ENCODE data around the gene RAPGEFL1. TPM values are rescaled to one million over a fixed set of nuclear protein-coding genes. Genes with fewer than 3 reads are reported as not detected.
A peak's percentile ranks its signal among the peaks of the same experiment; 100 is the strongest.

The RAPGEFL1 gene
- total RNA-seq, 1 experiment from 2014 or later = 23.6 TPM

- Histone ChIP-seq H2BK12ac (ENCODE audit: insufficient read length, low read depth, low read length) (no peak overlapping the region), H3K4ac (ENCODE audit: low read depth, low read length) (no peak overlapping the region), H3K14ac (ENCODE audit: insufficient read depth, low read length) (no peak overlapping the region), H4K91ac (ENCODE audit: insufficient read length, low read depth, low read length) (no peak overlapping the region), H3K79me2 (ENCODE audit: insufficient read depth, low read length) (no peaks in the 10 kb centered on the region), H2AK5ac (ENCODE audit: insufficient read length, low read length) (no peak overlapping the region), H3T11ph (ENCODE audit: low read length) (no peak overlapping the region), H4K5ac (ENCODE audit: insufficient read length, low read depth, low read length) (no peak overlapping the region), H4K20me1 (ENCODE audit: control insufficient read depth, insufficient read depth, insufficient read length) (peaks cover 3% of the 10 kb centered on the region), H3K27me3 (ENCODE audit: insufficient read depth, low read length) (no peaks in the 10 kb centered on the region), H2BK5ac (ENCODE audit: insufficient read length, low read length) (no peak overlapping the region), H3K23me2 (ENCODE audit: insufficient read length, low read depth, low read length, poor library complexity, severe bottlenecking) (peaks cover 5% of the 10 kb centered on the region), H2AFZ (ENCODE audit: low read length) (no peak overlapping the region), H2BK120ac (ENCODE audit: low read depth, low read length, poor library complexity, severe bottlenecking) (no peak overlapping the region), H4K8ac (replicated peaks; ENCODE audit: insufficient read length, low read depth, low read length) (no peak overlapping the region), H3K18ac (ENCODE audit: insufficient read length, low read depth, low read length) (no peak overlapping the region), H2BK20ac (ENCODE audit: low read depth, low read length, poor library complexity, severe bottlenecking) (no peak overlapping the region), H3K27ac (ENCODE audit: insufficient read length, low read depth, low read length) (no peak overlapping the region), H3K4me2 (ENCODE audit: insufficient read depth, insufficient read length, low read length) (no peak overlapping the region), H3K4me1 (ENCODE audit: insufficient read depth, low read length) (no peaks in the 10 kb centered on the region), H3K9ac (ENCODE audit: extremely low read depth, insufficient read length, low read length) (no peak overlapping the region), H3K23ac (ENCODE audit: insufficient read length, low read depth, low read length) (no peak overlapping the region), H2BK15ac (ENCODE audit: low read depth, low read length) (no peak overlapping the region), H3K79me1 (ENCODE audit: insufficient read depth, low read depth, low read length, poor library complexity, severe bottlenecking) (no peaks in the 10 kb centered on the region), H3K9me3 (ENCODE audit: control insufficient read depth, low read depth, low read length) (no peaks in the 10 kb centered on the region), H3K56ac (ENCODE audit: insufficient read length, low read depth, low read length) (no peak overlapping the region)
- Mint-ChIP-seq H3K27ac (peak overlapping the region in 2 of 3 experiments; percentile 22 to 49; a peak in 3 of 7 replicates), H3K9me3 (no peaks in the 10 kb centered on the region), H3K27me3 (ENCODE audit: low read depth) (no peaks in the 10 kb centered on the region), H3K4me3 (no peak overlapping the region), H3K36me3 (ENCODE audit: insufficient read depth in 1 of 3, low read depth in 3 of 3) (peaks cover 43 to 74% (median 61%) of the 10 kb centered on the region in 3 experiments; a peak in 6 of 7 replicates), H3K4me1 (peaks cover 6 to 8% of the 10 kb centered on the region in 2 experiments)
- DNase-seq = no peak
- no CpG with 5 or more reads among the region's 3 CpGs for WGBS (ENCODE audit: extremely low coverage, insufficient read length, low lambda C conversion rate)
- TF ChIP-seq CTCF (conservative IDR thresholded peaks at IDR 0.05) = no peak; the same call in 2 of the 3 replicates
Measured at GRCh38 chr17:40135817-40136216, 41.5 kb upstream of the RAPGEFL1 start.

All from H9 (cell line).